ENCODE results near the gene HDDC3.
"Not testable (repeated sequence)": the region's sequence is repeated elsewhere in the genome, so short reads cannot be mapped to it uniquely, and the experiment has no call there.

HDDC3 gene

GRCh38 chr15:90932660-90932991 lies 277 bp upstream of the HDDC3 start:
- H3K4me3 ChIP-seq (replicated peaks in 1 of 2; ENCODE audit: low read depth in 2 of 2, low read length in 2 of 2), result peak overlapping the region; percentile 70 to 83
- TF ChIP-seq, protein P1, sequence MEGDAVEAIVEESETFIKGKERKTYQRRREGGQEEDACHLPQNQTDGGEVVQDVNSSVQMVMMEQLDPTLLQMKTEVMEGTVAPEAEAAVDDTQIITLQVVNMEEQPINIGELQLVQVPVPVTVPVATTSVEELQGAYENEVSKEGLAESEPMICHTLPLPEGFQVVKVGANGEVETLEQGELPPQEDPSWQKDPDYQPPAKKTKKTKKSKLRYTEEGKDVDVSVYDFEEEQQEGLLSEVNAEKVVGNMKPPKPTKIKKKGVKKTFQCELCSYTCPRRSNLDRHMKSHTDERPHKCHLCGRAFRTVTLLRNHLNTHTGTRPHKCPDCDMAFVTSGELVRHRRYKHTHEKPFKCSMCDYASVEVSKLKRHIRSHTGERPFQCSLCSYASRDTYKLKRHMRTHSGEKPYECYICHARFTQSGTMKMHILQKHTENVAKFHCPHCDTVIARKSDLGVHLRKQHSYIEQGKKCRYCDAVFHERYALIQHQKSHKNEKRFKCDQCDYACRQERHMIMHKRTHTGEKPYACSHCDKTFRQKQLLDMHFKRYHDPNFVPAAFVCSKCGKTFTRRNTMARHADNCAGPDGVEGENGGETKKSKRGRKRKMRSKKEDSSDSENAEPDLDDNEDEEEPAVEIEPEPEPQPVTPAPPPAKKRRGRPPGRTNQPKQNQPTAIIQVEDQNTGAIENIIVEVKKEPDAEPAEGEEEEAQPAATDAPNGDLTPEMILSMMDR (IDR thresholded peaks at IDR 0.05; ENCODE audit: low read depth, low read length), result no peak
- no peak for DNase-seq (ENCODE audit: low read depth in 2 of 2)

GRCh38 chr15:90931575-90931827 lies 848 bp downstream of the HDDC3 start:
- TF ChIP-seq, protein P1 (IDR thresholded peaks at IDR 0.05; ENCODE audit: low read depth, low read length), result no peak
- H3K4me3 ChIP-seq (replicated peaks in 1 of 2; ENCODE audit: low read depth in 2 of 2, low read length in 2 of 2), result peak overlapping the region in 1 of 2 donors; percentile 70
- no peak for DNase-seq (ENCODE audit: low read depth in 2 of 2)

DNA sequence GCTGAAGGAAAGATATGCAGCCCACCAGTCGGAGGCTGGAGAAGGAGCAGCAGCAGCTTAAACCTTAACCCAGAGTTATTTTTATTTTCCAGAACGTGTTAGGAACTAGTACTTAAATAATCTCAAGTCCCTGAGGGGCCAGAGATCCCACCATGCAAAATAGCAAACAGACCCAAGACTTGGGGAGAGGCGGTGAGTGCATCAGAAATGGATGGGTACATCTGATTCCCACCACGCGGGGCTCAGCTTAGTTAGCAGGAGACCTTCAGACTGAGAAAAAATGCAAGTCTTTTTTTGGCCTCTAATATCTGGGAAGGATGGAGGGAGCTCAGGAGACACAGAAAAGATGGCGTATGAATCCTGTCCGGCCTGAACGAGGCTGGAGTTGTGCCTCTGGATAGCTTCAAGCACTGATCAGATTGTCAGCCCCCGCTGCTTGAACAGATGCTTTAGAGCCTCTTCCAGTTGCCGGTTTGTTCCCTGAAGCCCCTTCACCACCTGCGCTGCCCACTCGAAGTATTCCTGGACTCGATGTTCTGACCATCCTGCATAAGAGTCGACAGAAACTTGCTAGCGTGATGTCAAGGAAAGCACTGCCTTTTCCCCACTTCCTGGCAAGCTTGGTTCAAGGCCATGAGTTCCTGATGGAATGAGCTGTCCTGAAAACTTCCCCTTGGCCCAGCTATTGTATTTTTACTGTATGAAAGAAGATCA lies 1.3 kb downstream of the HDDC3 start:
- DNase-seq (ENCODE audit: low read depth in 2 of 2), result peak; percentile 26 to 48
- H3K4me3 ChIP-seq (replicated peaks in 1 of 2; ENCODE audit: low read depth in 2 of 2, low read length in 2 of 2), result peak overlapping the region in 1 of 2 donors; percentile 64
- TF ChIP-seq, protein P1 (IDR thresholded peaks at IDR 0.05; ENCODE audit: low read depth, low read length), result no peak

DNA sequence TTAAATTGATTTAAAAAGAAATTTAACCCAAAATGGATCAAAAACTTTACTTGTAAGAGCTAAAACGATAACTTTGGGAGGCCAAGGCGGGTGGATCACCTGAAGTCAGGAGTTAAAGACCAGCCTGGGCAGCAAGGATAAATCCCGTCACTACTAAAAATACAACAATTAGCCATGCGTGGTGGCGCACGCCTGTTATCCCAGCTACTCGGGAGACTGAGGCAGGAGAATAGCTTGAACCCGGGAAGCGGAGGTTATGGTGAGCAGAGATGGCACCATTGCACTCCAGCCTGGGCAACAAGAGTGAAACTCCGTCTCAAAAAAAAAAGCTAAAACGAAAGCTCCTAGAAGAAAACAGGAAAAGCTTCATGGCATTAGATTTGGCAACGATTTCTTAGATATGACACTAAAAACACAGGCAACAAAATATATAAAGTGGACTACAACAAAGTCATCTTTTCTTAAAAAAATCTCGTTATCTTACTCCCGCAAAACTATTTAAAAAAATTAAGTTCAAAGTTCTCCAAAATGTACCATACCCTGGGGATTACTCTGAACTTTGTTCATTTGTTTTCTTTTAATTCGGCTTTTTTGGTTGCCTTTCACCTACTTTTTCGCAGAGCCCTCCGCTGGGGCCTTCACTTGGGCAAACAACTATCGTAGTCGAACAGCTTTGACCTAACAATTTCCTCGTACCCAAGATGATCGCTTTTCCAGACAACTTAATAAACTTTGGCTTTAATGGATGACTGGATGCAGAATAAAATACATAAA lies 2.9 kb downstream of the HDDC3 start:
- no peak for DNase-seq (ENCODE audit: low read depth in 2 of 2)
- peak overlapping the region; percentile 56 to 64 for H3K4me3 ChIP-seq (replicated peaks in 1 of 2; ENCODE audit: low read depth in 2 of 2, low read length in 2 of 2)
- TF ChIP-seq, protein P1 (IDR thresholded peaks at IDR 0.05; ENCODE audit: low read depth, low read length), result no peak

DNA sequence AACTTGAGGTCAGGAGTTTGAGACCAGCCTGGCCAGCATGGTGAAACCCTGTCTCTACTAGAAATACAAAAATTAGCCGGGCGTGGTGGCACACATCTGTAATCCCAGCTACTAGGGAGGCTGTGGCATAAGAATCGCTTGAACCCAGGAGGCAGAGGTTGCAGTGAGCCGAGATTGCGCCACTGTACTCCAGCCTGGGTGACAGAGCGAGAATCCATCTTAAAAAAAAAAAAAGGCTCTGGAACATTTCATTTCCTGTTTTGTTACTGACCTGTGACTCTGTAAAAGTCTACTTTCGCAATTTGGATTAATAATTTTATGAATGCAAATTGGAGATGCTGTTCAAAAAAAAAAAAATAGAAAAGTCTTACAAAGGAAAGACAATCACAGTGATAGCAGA lies 4.2 kb downstream of the HDDC3 start:
- DNase-seq (ENCODE audit: low read depth in 2 of 2), result not testable (repeated sequence)

DNA sequence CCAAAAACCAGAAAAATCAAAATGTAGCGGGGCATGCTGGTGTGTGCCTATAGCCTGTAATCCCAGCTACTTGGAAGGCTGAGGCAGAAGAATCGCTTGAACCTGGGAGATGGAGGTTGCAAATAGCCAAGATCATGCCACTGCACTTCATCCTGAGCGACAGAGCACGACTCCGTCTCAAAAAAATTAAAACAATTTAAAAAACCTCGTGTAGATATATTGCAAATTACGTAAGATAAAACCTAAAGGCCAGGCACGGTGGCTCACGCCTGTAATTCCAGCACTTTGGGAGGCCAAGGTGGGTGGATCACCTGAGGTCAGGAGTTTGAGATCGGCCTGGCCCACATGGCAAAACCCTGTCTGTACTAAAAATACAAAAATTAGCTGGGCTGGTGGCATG lies 5.6 kb downstream of the HDDC3 start:
- DNase-seq (ENCODE audit: low read depth in 2 of 2); H3K4me3 ChIP-seq (replicated peaks in 1 of 2; ENCODE audit: low read depth in 2 of 2, low read length in 2 of 2): not testable (repeated sequence)

More for the DNA sequence above, 4.2 kb downstream of the HDDC3 start:
- H3K4me3 ChIP-seq (replicated peaks in 1 of 2; ENCODE audit: low read depth in 2 of 2, low read length in 2 of 2), result not testable (repeated sequence)

- TF ChIP-seq, protein P1 (IDR thresholded peaks at IDR 0.05; ENCODE audit: low read depth, low read length), result no peak
- no peak overlapping the region for H3K4me3 ChIP-seq (replicated peaks in 1 of 2; ENCODE audit: low read depth in 2 of 2, low read length in 2 of 2)
- no peak for DNase-seq (ENCODE audit: low read depth in 2 of 2)
These were observed 8.0 kb downstream of the HDDC3 start for GRCh38 chr15:90924375-90924774.

GRCh38 chr15:90922712-90923322 lies 9.5 kb downstream of the HDDC3 start:
- not testable (repeated sequence) for H3K4me3 ChIP-seq (replicated peaks in 1 of 2; ENCODE audit: low read depth in 2 of 2, low read length in 2 of 2); DNase-seq (ENCODE audit: low read depth in 2 of 2)
